Stimulated activated CD4-positive, alpha-beta T cell treated with anti-CD3 and anti-CD28 coated beads, Interleukin-15, amount 100 ng/mL, for 48 hours (primary cell): ENCODE results near the gene SGTB.

Experiments
- DNase-seq, 2 donors: peaks; one replicate each; pipeline ENCODE4 v3.0.0-alpha.2; 2020; ENCODE audit warnings: low read depth in 2 of 2

The SGTB gene, protein sequence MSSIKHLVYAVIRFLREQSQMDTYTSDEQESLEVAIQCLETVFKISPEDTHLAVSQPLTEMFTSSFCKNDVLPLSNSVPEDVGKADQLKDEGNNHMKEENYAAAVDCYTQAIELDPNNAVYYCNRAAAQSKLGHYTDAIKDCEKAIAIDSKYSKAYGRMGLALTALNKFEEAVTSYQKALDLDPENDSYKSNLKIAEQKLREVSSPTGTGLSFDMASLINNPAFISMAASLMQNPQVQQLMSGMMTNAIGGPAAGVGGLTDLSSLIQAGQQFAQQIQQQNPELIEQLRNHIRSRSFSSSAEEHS

DNA sequence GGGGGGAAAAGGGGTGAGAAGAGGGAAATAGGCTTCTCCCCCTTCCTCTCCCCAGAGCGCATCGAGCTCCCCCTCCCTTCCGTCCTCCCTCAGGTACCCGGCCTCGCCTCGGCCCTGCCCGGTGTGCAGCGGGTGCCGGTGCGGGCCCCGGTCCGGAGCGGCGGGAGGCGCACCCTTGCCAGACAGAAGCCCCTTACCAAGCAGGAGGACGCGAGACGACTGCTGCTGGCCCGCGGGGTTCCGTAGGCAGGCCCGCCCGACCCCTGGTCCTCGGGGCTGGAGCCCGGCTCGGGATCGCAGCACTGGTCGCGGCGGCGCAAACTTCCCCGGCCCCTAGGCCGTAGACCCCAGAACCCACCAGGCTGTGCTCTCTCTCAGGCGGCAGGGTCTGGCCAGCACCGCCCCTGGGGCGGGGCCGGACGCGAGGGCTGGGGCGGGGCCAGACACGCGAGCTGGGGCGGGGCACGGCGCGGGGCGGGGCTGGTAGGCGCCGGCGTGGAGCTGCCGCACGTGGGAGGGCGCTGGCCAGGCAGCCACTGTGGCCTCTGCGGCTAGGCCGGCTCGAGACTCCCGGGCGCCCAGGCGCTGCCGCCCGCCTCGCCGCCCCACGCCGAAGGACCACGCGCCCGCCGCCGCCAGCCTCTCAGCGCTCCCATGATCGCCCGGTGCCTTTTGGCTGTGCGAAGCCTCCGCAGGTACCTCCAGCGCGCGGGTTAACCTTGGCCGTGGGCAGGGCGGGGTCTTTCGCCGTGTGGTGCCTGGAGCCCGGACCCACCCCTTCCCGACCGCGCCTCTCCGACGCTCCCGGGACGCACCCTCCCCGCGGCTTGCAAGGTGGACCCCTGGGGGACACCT, at the start of gene SGTB, which contains the start of gene NLN:
Gene SGTB (minus strand): TSS at position 390 of the 855 bp plus-strand sequence. CDS start 1,302 bp downstream, outside the sequence.
Gene NLN (plus strand): TSS at position 486 of the 855 bp plus-strand sequence. CDS start 169 bp downstream, at position 655.
- DNase-seq, result peak; percentile 65 to 81

DNA sequence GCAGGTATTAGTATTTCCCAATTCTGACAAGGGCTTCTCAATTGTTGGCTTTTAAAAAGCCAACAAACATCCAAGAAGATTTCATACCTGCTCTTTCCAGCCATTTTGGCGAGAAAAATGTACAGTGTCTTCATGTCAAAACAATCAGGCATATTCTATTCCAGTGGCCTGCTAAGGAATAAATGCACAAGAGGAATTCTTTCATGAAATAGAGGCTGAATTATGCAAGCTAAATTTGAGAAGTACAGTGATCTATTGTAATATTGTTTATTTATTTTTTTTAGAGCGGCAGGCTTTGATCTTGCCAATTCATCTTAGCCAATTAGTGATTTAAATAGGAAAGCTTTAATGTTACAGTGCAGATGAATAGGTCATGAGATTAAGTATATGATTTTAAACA, 49.4 kb upstream of the SGTB start:
- DNase-seq, result no peak

DNA sequence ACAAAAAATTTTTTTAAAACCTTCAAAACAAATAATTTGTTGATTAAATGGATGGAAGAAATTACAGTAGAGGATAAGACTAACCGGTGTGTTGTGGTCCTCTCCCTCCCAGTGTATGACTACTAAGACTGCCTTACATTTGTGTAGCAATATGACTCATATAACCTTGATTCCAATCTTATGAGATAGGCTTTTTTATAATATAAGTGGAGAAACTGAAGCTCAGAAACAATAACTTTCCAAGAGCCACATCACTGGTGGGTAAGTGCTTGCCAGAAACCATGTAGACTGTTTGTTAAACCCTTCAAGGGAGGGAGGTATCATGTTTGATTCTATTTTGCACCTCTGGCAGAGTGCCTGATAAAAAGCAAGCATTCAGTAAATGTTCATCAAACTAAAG, 47.6 kb upstream of the SGTB start:
- no peak for DNase-seq

DNA sequence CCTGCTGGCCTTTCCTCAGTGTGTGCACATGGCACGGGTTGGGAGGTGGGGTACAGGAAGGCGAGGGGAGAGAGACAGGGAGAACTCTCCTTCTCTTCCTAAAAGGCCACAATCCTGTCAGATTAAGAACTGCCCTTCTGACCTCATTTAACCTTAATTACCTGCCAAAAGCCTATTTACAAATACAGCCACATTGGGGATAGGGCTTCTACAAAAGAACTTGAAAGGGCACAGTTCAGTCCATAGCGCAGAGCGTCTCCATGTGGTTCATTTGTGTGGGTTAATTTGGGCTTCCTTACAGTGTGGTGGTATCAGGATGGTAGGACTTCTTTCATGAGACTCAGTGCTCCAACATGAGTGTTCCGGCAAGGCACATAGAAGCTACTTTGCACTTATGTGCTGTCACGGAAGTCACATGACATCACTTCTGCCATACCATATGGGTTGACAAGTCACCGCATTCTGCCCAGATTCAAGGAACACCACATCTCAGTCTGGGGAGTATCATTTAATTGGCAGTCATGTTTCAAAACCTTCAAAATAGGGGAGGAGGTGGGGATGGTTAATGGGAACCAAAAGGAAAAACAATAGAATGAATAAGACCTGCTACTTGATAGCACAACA, 46.9 kb upstream of the SGTB start:
- DNase-seq, result no peak

DNA sequence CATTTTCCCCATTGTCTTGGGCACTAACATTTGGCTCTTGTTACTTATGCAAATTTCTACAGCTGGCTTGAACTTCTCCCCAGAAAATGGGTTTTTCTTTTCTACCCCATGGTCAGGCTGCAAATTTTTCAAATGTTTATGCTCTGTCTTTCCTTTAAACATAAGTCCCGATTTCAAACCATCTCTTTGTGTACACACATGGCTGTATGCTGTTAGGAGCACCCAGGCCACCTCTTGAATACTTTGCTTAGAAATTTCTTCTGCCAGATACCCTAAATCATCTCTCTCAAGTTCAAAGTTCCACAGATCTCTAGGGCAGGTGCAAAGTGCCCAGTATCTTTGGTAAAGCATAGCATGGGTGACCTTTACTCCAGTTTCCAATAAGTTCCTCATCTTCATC, 45.7 kb upstream of the SGTB start:
- DNase-seq, result no peak

DNA sequence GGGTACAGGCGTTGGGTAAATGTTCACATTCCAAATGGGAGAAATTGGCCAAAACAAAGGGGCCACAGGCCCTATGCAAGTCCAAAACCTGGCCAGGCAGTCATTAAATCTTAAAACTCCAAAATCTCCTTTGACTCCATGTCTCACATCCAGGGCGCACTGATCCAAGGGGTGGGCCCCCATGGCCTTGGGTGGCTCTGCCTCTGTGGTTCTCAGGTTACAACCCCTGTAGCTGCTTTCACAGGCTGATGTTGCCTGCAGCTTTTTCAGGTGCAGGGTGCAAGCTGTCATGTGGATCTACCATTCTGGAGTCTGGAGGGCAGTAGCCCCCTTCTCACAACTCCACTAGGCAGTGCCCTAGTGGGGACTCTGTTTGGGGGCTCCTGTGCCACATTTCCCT, 44.9 kb upstream of the SGTB start:
- no peak for DNase-seq

DNA sequence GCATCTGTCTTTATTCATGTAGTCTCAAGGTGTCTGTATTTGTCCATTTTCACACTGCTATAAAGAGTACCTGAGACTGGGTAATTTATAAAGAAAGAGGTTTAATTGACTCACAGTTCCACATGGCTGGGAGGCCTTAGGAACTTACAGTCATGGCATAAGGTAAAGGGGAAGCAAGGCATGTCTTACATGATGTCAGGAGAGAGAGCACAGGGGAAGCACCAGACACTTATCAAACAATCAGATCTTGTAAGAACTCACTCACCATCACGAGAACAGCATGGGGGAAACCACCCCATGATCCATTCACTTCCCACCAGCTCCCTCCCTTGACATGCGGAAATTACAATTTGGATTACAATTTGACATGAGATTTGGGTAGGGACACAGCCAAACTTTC, 44.3 kb upstream of the SGTB start:
- no peak for DNase-seq

DNA sequence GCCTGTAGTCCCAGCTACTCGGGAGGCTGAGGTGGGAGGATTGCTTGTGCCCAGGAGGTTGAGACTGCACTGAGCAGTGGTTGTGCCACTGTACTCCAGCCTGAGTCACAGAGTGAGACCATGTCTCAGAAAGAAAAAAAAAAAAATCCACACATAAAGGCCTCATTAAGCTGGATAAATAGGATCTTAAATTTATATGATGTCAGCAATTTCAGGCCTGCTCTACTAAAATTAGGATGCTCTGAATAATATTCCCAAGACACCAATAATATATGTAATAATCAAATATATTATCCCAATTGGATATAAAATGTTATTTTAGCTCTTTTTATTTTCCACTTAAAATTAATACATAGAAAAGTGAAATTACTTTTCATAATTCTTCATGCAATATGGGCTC, 43.7 kb upstream of the SGTB start:
- no peak for DNase-seq

DNA sequence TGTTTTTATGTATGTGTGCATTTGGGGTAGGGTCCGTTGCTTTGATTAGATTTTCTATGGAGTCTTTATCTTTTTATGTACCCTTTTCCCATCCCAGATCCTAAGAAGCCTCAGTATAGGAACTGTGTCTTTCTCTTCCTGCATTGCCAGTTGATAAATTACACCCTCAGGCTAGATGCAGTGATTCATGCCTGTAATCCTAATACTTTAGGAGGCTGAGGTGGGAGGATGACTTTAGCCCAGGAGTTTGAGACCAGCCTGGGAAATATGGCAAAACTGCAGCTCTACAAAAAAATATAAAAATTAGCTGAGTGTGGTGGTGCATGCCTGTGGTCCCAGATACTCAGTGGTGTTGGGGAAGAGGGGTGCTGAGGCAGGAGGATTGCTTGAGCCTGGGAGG, 40.3 kb upstream of the SGTB start:
- no peak for DNase-seq

DNA sequence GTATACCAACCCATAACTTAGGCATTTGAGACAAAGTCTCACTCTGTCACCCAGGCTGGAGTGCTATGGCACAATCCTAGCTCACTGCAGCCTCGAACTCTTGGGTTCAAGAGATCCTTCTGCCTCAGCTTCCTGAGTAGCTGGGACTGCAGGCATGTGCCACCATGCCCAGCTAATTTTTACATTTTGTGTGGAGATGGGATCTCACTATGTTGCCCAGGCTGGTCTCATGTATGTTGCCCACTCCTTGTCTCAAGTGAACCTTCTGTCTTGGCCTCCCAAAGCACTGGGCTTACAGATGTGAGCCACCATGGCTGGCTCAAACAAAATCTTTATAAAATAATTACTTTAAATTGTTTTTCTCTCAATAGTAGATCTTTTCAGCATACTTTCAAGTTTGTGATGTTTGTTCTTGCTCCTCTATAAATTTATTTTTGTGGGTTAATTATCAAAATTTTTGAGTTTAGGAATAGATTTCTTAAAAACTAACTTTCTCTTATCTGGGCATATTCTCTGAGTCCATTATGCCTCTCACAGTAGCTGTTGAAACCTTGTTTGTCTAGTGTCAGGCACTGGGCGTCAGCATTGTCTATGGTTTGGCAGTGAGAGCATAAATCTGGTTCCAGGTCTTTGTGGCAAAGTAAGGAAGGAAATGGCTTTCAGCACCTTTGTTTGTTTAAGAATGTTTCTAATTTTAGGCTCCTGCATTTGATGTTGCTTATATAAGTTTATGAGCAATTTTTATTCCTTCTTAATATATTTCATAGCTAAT, 38.8 kb upstream of the SGTB start:
- DNase-seq, result no peak

DNA sequence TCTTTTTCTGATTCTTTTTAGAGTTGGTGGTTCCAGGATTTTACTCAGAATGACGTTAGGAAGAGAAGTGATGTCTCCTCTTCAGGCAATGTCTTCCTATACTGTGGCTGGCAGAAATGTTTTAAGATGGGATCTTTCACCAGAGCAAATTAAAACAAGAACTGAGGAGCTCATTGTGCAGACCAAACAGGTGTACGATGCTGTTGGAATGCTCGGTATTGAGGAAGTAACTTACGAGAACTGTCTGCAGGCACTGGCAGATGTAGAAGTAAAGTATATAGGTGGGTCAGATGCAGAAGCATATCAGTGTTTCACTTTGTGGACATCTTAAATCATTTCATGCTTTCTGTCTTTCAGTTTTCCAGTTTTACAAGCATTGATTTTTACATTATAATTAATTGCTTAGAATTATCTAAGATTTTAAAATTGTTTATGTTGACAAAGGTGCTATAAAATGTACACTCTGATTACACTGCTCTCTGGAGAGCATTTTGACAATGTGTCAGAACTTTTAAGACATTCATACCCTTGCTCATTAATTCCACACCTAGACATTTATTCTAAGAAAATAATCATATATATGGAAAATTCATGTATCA, 36.7 kb upstream of the SGTB start:
- no peak for DNase-seq

DNA sequence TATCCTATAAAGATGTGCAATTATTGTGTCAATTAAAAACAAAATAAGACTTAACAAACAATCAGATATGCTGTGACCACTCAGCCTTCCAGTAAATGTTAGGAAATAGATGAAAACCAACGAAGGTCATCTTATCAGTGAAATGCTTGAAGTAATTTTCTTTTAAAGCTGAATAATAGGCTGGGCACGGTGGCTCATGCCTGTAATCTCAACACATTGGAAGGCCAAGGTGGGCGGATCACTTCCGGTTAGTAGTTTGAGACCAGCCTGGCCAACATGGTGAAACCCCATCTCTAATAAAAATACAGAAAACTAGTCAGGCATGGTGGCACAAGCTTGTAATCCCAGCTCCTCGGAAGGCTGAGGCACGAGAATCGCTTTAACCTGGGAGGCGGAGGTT, 31.3 kb upstream of the SGTB start:
- no peak for DNase-seq

DNA sequence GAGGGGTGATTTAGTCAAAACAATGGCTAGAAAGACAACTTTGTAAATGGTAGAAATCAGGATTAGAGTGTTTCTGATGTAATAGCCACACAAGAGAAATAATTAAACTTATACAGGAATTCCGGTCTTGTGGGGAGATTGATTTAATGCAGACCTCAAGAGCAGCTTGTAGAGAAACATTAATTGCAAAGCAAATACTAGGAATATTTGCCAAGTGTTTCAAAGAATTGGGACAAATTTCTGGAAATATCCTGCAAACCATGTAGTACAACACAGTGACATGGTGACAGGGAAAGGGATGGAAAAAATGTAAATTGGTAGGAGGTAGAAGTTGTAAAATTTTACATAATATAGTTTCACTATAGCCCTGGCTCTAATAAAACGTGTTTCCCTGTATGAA, 29.0 kb upstream of the SGTB start:
- DNase-seq, result no peak

DNA sequence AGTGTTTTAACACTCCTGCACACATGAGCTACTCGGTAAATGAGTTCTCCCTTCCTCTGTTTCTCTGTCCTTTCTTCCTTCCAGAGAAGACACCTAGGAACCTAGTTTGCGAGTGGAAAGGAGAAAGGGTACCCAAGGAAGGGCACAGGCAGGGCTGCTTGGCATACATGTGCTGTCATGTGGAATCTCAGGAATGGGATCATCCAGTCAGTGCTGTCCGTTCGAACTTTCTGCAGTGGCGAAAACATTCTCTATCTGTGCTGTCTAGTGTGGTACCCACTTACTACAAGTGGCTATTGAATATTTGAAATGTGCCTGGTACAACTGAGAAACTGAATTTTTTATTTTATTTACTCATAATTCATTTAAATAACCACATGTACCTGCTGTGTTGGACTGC, 28.0 kb upstream of the SGTB start:
- no peak for DNase-seq

DNA sequence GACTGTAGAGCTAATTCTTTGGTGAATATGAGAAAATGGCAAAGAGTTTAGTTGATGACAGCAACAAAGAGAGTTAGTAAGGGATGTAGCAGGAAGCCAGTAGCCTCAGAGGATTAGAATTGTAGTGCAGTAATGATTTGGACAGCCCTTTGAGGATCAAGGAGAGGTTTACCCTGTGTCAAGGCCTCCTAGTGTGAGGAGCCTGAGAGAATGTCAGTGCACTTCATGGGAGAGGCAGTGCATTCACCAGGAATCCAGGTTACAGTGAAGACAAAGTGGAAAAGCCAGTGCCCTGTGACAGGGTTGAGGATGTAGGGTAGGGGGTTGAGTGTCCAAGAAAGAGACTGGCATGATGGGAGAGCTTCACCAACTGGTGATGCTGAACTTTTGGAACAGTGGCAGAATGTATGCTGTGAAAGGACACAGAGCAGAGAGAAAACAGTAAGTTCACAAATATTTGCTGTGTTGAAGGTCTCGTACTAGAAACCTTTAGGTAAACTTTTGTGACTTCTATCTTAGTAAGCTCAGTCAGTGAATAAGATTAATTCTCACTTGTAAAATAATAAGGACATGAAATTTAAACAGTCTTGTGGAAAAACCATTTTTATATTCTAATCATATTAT, 27.4 kb upstream of the SGTB start:
- no peak for DNase-seq

DNA sequence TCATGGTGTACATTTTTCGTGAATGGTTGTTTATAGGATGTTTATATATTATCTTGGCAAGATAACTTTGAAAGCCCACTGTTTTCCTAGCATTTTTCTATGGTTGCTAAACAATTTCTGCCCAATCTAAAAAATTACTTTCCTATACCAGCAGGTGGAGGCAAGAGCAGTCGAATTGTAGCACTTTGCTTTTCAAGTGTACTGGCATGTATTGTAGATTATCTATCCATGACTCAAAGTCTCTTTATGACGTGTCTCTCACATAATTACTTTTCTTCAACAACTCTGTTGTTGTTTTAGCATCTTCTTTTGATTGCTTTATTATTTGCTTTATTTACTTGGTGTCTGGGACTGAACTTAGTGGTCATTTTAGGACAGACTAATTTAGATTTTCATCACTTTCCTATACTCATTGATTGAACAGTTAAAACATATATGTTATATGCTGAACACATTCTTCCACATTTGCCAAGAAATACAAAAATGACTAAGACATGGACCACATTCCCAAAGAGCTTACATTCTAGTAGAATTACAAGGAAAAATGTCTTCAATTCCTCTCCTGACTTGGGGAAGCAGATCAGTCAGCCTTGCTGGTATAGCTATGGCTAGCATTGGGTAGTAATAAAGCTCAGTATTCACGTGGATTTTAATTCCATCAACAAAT, 20.8 kb upstream of the SGTB start:
- DNase-seq, result no peak

DNA sequence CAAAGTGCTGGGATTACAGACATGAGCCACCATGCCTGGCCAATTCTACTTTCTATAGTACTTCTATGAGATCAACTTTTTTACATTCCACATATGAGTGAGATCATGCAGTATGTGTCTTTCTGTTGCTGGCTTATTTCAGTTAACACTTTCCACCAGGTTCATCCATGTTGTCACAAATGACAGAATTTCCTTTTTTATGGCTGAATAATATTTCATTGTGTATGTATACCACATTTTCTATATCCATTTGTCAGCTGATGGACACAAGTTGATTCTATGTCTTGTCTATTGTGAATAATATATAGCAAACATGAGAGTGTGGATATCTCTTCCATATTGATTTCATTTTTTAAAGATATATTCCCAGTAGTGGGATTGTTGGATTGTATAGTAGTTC, 17.3 kb upstream of the SGTB start:
- no peak for DNase-seq

DNA sequence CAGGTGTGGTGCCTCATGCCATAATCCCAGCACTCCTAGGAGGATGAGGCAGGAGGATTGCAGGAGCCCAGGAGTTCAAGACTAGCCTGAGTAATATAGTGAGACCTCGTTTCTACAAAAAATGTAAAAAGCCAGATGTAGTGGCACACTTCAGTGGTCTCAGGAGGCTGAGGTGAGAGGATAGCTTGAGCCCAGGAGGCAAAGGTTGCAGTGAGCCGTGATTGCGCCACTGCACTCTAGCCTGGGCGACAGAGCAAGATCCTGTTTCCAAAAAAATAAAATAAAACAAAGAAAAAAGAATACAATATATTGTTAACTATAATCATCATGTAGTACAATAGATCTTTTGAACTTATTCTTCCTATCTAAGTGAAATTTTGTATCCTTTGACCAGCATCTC, 16.4 kb upstream of the SGTB start:
- no peak for DNase-seq

DNA sequence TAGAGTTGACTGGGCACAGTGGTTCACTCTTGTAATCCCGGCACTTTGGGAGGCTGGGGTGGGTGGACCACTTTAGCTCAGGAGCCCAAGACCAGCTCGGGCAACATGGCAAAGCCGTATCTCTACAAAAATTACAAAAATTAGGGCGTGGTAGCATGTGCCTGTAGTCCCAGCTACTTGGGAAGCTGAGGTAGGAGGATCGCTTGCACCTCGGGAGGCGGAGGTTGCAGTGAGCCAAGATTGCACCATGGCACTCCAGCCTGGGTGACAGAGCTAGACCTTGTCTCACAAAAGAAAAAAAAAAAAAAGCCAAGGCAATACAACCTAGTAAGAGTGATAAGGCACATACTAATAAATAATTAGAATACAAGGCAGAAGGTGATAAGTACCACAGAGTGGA, 15.9 kb upstream of the SGTB start:
- DNase-seq, result no peak

DNA sequence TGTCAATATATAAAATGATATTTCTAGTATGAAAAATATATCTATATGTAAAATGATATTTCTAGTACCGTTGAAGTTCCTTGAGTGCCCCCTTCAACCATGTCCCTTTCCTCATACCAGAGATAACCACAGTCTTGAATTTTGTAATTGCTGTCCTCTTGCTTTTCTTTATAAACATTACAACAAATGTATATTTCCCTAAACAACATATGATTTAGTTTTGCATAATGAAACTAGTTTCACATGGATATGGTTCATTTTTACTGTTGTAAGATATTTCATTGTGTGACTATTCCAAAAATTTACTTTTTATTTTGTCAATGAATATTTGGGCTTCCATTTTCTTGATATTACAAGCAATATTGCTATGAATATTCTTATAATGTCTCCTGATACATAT, 14.1 kb upstream of the SGTB start:
- no peak for DNase-seq

DNA sequence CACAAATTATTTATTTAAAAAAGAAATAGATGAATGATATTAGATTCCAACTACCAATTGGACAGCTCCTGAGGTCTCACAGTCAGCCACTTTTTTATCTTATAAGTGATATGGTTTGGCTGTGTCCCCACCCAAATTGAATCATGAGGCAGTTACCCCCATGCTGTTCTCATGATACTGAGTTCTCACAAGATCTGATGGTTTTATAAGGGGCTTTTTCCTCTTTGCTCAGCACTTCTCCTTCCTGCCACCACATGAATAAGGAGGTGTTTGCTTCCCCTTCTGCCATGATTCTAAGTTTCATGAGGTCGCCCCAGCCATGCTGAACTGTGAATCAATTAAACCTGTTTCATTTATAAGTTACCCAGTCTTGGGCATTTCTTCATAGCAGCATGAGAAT, 13.0 kb upstream of the SGTB start:
- no peak for DNase-seq
